ENCODE data around the gene PTPRF.

Gene PTPRF

DNA sequence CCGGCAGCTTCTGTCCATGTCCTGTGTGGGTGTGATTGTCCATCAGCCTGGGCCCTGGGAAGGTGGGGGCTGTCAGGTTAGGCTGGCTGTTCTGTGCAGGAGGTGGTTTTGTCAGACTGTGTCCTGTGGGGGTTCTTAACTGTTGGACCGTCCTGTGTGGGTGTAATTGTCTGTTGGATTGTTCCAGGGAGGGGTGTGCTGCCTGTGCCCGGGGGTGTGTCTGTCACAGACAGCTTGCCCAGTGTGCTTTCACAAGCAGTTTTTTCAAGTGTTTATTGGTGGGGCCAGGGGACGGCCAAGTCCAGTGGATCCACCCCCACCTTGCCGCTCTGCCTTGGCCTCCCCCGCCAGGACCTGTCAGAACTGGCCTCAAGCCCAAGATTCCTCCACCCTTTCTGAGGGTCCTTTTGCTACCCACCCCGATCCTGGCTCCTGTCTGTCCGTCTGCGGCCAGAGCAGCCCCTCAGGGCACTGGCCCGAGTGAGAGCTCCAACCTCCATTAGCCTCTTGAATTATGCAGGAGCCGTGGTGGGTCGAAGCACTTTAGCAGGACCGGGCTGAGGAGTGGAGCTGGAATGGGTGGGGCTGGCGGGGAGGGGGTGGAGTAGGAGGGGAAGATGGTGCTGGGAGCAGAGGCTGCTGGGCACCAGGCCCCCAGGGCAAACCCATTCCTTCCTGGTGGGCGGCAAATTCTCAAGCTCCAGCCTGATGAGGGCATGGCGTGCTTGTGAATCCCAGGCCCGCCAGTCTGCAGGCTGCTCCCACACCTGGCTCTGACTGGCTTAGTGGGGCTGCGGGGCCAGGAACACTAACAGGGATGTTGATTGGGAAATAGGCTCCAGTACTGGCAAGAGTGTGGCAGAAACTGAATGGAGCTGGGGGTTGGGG lies 47.2 kb downstream of the PTPRF start:
- H3K9ac ChIP-seq (ENCODE audit: low read depth, low read length), result no peak overlapping the region
- H3K27me3 ChIP-seq (ENCODE audit: control insufficient read depth, insufficient read depth, low read length), result no peaks in the 10 kb centered on the region

DNA sequence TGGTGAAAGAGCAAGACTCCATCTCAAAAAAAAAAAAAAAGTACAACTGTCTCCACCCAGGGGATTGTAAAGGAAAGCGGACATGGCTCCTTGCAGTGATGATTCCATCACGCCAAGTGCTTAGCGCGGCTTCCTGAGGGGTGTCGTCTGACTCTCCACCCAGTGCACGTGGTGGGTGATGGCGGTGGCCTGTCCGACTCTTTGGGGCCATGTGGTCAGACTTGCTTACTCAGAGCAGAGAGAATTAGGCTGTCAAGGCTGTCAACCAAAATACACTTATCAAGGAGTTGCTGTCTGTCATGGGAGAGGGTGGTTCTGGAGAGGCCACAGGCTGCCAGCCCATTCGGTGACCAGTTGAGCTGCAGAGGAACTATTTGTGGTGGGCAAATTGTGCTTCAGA lies 49.4 kb downstream of the PTPRF start:
- H3K9me3 ChIP-seq (ENCODE audit: control insufficient read depth, insufficient read depth, low read length), result no peaks in the 10 kb centered on the region
- H3K27me3 ChIP-seq (ENCODE audit: control insufficient read depth, insufficient read depth, low read length), result no peaks in the 10 kb centered on the region
- peaks cover 22% of the 10 kb centered on the region for H3K36me3 ChIP-seq (ENCODE audit: control insufficient read depth, insufficient read depth, low read length)
- H3K4me1 ChIP-seq (ENCODE audit: control insufficient read depth, insufficient read depth, low read length), result no peaks in the 10 kb centered on the region
- no peak overlapping the region for H3K9ac ChIP-seq (ENCODE audit: low read depth, low read length)
- H3K4me3 ChIP-seq (ENCODE audit: low read depth, low read length), result no peak overlapping the region

More for the DNA sequence above, 47.2 kb downstream of the PTPRF start:
- H3K4me3 ChIP-seq (ENCODE audit: low read depth, low read length), result no peak overlapping the region
- H3K9me3 ChIP-seq (ENCODE audit: control insufficient read depth, insufficient read depth, low read length), result no peaks in the 10 kb centered on the region
- peaks cover 18% of the 10 kb centered on the region for H3K36me3 ChIP-seq (ENCODE audit: control insufficient read depth, insufficient read depth, low read length)
- H3K4me1 ChIP-seq (ENCODE audit: control insufficient read depth, insufficient read depth, low read length), result no peaks in the 10 kb centered on the region

DNA sequence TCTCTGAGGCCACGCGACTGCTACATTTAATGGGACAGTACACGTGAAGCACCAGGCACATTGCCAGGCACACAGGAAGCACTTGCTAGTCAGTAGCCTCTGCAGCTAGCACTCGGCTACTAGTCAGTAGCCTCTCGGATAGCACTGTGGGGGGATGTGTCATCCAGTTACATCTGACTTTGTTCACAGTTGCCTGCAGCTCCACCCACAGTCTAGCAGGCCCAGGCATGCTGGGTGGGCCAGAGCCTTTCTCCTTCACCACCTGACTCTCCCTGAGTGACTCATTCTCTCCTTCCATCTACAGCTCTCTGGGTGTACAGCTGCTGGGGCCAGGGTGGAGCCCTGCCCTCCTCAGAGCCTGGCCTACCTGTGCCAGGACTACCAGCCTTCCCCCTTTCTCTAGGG lies 51.5 kb downstream of the PTPRF start:
- Histone ChIP-seq H3K4me1 (ENCODE audit: control insufficient read depth, insufficient read depth, low read length) (no peaks in the 10 kb centered on the region), H3K9me3 (ENCODE audit: control insufficient read depth, insufficient read depth, low read length) (no peaks in the 10 kb centered on the region), H3K36me3 (ENCODE audit: control insufficient read depth, insufficient read depth, low read length) (peaks cover 22% of the 10 kb centered on the region), H3K4me3 (ENCODE audit: low read depth, low read length) (no peak overlapping the region), H3K9ac (ENCODE audit: low read depth, low read length) (no peak overlapping the region), H3K27me3 (ENCODE audit: control insufficient read depth, insufficient read depth, low read length) (no peaks in the 10 kb centered on the region)

DNA sequence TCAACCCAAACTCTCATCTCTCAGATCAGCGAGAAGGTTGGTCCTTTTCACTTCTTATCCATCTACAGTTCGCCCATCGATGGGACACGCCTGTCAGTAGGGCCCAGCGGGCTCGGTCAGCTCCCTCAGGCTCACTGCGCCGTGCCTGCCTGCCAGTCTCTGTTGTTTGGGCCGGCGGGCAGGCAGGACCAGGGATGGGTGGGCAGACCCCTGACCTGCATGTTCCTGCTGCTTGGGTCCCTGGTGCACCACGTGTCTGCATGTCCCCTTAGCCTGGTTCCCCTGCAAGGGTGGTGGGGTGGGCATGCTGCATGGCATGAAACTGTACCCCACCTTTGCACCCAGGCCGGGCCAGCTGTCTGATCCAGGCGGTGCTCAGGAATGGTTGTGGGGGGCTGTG lies 52.4 kb downstream of the PTPRF start:
- Histone ChIP-seq H3K36me3 (ENCODE audit: control insufficient read depth, insufficient read depth, low read length) (peaks cover 22% of the 10 kb centered on the region), H3K4me3 (ENCODE audit: low read depth, low read length) (no peak overlapping the region), H3K4me1 (ENCODE audit: control insufficient read depth, insufficient read depth, low read length) (no peaks in the 10 kb centered on the region), H3K9ac (ENCODE audit: low read depth, low read length) (no peak overlapping the region), H3K27me3 (ENCODE audit: control insufficient read depth, insufficient read depth, low read length) (no peaks in the 10 kb centered on the region), H3K9me3 (ENCODE audit: control insufficient read depth, insufficient read depth, low read length) (no peaks in the 10 kb centered on the region)

DNA sequence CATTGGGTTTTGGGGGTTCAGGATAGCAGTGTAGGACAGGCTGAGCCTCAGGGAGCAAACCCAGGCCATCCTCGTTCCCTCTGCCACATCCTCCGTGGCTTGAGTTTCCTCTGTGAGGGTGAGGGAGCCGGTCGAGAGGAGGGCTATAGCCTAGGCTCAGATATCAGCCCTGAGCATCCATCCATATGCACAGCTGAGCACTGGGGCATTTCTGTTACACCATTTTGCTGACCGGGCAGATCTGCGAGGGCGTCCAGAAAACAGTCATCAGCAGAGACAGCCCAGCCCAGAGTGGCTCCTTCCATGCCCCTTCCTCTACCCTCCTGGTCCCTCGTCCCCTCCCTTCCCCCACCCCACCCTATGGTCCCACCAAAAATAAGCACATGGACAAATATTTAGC lies 53.5 kb downstream of the PTPRF start:
- Histone ChIP-seq H3K27me3 (ENCODE audit: control insufficient read depth, insufficient read depth, low read length) (no peaks in the 10 kb centered on the region), H3K9ac (ENCODE audit: low read depth, low read length) (no peak overlapping the region), H3K4me3 (ENCODE audit: low read depth, low read length) (no peak overlapping the region), H3K9me3 (ENCODE audit: control insufficient read depth, insufficient read depth, low read length) (no peaks in the 10 kb centered on the region), H3K36me3 (ENCODE audit: control insufficient read depth, insufficient read depth, low read length) (peaks cover 18% of the 10 kb centered on the region), H3K4me1 (ENCODE audit: control insufficient read depth, insufficient read depth, low read length) (no peaks in the 10 kb centered on the region)

DNA sequence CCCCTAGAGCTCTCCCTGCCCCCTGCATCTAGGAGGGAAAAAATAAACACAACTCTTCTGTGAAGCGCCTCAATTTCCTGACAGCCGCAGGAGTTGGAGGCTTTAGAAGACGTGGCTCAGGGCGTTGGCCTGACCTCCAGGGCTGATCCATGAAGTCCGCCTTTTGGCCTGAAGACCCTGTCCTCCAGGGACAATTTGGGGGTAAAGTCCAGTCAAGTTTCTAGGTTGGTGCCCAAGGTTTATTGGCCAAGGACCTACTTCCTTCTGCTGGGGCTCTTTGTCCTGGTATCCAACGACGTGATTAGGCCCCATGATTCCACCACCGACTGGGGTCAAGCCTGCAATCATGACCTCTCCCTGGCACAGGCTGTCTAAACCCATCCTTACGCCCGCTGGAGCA lies 54.9 kb downstream of the PTPRF start:
- no peak overlapping the region for H3K9ac ChIP-seq (ENCODE audit: low read depth, low read length)
- H3K4me1 ChIP-seq (ENCODE audit: control insufficient read depth, insufficient read depth, low read length), result no peaks in the 10 kb centered on the region
- no peak overlapping the region for H3K4me3 ChIP-seq (ENCODE audit: low read depth, low read length)
- H3K36me3 ChIP-seq (ENCODE audit: control insufficient read depth, insufficient read depth, low read length), result peaks cover 15% of the 10 kb centered on the region
- H3K27me3 ChIP-seq (ENCODE audit: control insufficient read depth, insufficient read depth, low read length), result no peaks in the 10 kb centered on the region
- no peaks in the 10 kb centered on the region for H3K9me3 ChIP-seq (ENCODE audit: control insufficient read depth, insufficient read depth, low read length)

DNA sequence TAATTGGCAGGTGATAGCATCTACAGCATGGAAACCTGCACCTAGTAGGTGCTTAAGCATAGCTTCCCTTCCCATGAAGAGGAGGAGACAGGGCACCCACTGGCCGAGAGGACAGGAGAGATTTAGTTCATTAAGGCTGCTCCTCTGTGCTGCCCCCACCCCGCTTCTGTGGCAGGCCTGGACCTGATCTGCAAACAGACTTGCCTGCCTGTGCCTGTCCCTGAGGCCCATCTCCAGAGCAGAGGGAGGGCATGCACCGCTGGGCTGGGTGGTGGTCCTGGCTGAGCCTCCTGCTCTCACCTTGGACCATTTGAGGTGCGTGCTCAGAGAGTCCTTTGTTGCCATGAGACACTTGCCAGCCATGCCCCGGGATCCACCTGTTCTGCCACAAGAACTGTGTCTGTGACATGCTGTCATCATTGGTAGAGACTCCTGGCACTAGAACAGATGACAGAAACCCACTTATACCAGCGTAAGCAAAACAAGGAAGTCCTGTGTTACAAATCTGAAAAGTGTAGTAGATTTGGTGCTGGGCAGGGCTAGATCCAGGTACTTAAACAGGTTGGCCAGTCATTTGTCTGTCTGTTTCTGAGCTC lies 55.6 kb downstream of the PTPRF start:
- Histone ChIP-seq H3K4me3 (ENCODE audit: low read depth, low read length) (no peak overlapping the region), H3K4me1 (ENCODE audit: control insufficient read depth, insufficient read depth, low read length) (no peaks in the 10 kb centered on the region), H3K36me3 (ENCODE audit: control insufficient read depth, insufficient read depth, low read length) (peaks cover 18% of the 10 kb centered on the region), H3K9ac (ENCODE audit: low read depth, low read length) (no peak overlapping the region), H3K9me3 (ENCODE audit: control insufficient read depth, insufficient read depth, low read length) (no peaks in the 10 kb centered on the region), H3K27me3 (ENCODE audit: control insufficient read depth, insufficient read depth, low read length) (no peaks in the 10 kb centered on the region)

DNA sequence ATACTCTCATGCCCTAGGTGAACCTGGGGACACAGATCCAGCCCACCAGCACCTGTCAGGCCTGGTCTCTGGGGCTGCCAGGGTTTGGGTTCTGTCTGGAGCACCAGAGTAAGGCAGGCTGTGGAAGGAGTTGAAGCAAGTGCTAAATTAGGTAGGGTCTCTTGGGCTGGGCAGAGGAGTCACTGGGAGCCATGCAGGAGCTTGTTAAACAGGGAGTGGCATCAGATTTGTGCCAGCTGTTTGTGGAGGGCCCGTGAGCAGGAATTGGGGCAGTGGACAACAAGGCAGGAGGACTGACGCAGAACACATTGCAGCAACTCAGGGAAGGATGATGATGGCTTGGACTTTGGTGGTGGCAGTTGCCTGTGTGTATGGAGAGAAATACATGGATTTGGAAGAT lies 56.3 kb downstream of the PTPRF start:
- Histone ChIP-seq H3K9ac (ENCODE audit: low read depth, low read length) (no peak overlapping the region), H3K36me3 (ENCODE audit: control insufficient read depth, insufficient read depth, low read length) (peaks cover 26% of the 10 kb centered on the region), H3K27me3 (ENCODE audit: control insufficient read depth, insufficient read depth, low read length) (no peaks in the 10 kb centered on the region), H3K9me3 (ENCODE audit: control insufficient read depth, insufficient read depth, low read length) (no peaks in the 10 kb centered on the region), H3K4me1 (ENCODE audit: control insufficient read depth, insufficient read depth, low read length) (no peaks in the 10 kb centered on the region), H3K4me3 (ENCODE audit: low read depth, low read length) (no peak overlapping the region)

DNA sequence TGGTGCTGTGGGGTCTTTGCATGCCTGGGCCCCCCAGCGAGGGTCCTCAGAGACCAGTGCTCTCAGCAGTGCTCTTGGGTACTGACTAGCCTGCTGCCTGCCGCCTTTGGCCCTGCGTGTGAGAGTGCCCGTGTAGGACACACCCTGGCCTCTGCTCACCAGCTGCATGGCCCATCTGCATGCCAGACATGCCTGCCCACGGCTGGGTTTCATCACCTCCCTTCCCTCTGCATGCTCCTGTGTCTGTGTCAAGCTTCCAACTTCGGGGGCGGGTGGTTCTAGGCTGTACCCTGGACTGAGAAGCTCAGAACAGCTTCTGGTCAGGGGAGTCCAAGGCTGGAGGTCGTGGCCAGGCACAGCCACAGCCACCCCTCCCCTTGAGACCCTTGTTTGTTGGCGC lies 56.9 kb downstream of the PTPRF start:
- H3K4me3 ChIP-seq (ENCODE audit: low read depth, low read length), result no peak overlapping the region
- H3K4me1 ChIP-seq (ENCODE audit: control insufficient read depth, insufficient read depth, low read length), result no peaks in the 10 kb centered on the region
- no peak overlapping the region for H3K9ac ChIP-seq (ENCODE audit: low read depth, low read length)
- no peaks in the 10 kb centered on the region for H3K9me3 ChIP-seq (ENCODE audit: control insufficient read depth, insufficient read depth, low read length)
- H3K27me3 ChIP-seq (ENCODE audit: control insufficient read depth, insufficient read depth, low read length), result no peaks in the 10 kb centered on the region
- H3K36me3 ChIP-seq (ENCODE audit: control insufficient read depth, insufficient read depth, low read length), result peaks cover 30% of the 10 kb centered on the region

DNA sequence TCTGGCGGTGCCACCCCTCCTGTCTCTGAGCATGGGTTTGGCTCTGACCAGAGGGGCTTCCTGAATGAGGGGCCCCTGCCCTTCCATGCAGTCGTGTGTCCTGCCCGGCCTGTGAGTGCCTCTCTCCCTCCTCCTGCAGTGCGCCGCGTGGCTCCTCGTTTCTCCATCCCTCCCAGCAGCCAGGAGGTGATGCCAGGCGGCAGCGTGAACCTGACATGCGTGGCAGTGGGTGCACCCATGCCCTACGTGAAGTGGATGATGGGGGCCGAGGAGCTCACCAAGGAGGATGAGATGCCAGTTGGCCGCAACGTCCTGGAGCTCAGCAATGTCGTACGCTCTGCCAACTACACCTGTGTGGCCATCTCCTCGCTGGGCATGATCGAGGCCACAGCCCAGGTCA lies 57.9 kb downstream of the PTPRF start:
- Histone ChIP-seq H3K9ac (ENCODE audit: low read depth, low read length) (no peak overlapping the region), H3K4me3 (ENCODE audit: low read depth, low read length) (no peak overlapping the region), H3K9me3 (ENCODE audit: control insufficient read depth, insufficient read depth, low read length) (no peaks in the 10 kb centered on the region), H3K27me3 (ENCODE audit: control insufficient read depth, insufficient read depth, low read length) (no peaks in the 10 kb centered on the region), H3K36me3 (ENCODE audit: control insufficient read depth, insufficient read depth, low read length) (peaks cover 39% of the 10 kb centered on the region), H3K4me1 (ENCODE audit: control insufficient read depth, insufficient read depth, low read length) (no peaks in the 10 kb centered on the region)

DNA sequence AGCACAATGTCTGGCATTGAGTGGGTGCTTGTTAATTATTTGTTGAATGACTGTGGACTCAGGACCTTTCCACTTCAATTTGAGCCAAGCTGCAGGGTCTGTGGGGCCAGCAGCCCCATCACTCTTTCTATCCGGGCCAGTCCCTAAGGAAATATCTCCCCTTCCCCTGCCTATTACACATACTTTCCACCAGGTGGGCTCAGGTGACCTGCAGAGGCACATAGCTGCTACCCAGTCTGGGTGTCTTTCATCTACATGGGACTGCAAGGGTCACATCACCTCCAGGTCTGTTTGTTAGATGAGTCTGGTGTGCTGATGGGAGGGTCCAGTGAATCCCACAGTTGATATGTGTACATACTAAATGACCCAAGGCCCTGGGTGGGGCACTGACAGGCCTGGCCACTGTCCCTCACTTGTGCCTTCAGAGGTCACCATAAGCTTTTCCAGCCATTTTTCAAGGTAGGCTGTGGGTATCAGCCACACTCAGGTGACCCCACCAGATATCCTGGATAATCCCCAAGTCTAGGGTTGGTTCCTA lies 59.8 kb downstream of the PTPRF start:
- no peak overlapping the region for H3K9ac ChIP-seq (ENCODE audit: low read depth, low read length)
- no peaks in the 10 kb centered on the region for H3K9me3 ChIP-seq (ENCODE audit: control insufficient read depth, insufficient read depth, low read length)
- peaks cover 37% of the 10 kb centered on the region for H3K36me3 ChIP-seq (ENCODE audit: control insufficient read depth, insufficient read depth, low read length)
- H3K4me3 ChIP-seq (ENCODE audit: low read depth, low read length), result no peak overlapping the region
- H3K27me3 ChIP-seq (ENCODE audit: control insufficient read depth, insufficient read depth, low read length), result no peaks in the 10 kb centered on the region
- H3K4me1 ChIP-seq (ENCODE audit: control insufficient read depth, insufficient read depth, low read length), result no peaks in the 10 kb centered on the region

DNA sequence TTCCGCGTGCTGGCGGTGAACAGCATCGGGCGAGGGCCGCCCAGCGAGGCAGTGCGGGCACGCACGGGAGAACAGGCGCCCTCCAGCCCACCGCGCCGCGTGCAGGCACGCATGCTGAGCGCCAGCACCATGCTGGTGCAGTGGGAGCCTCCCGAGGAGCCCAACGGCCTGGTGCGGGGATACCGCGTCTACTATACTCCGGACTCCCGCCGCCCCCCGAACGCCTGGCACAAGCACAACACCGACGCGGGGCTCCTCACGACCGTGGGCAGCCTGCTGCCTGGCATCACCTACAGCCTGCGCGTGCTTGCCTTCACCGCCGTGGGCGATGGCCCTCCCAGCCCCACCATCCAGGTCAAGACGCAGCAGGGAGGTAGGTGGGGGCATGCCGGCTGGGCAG lies 60.5 kb downstream of the PTPRF start:
- H3K36me3 ChIP-seq (ENCODE audit: control insufficient read depth, insufficient read depth, low read length), result peaks cover 40% of the 10 kb centered on the region
- H3K9ac ChIP-seq (ENCODE audit: low read depth, low read length), result no peak overlapping the region
- no peaks in the 10 kb centered on the region for H3K9me3 ChIP-seq (ENCODE audit: control insufficient read depth, insufficient read depth, low read length)
- H3K4me3 ChIP-seq (ENCODE audit: low read depth, low read length), result no peak overlapping the region
- H3K4me1 ChIP-seq (ENCODE audit: control insufficient read depth, insufficient read depth, low read length), result no peaks in the 10 kb centered on the region
- H3K27me3 ChIP-seq (ENCODE audit: control insufficient read depth, insufficient read depth, low read length), result no peaks in the 10 kb centered on the region

All from iPS-15b (cell line).